ENCODE measurements around the gene ZBTB32. TPM values are rescaled to one million over a fixed set of nuclear protein-coding genes. Genes with fewer than 3 reads are reported as not detected.

Gene ZBTB32
- polyA plus RNA-seq, 4 donors, result 0.22 to 0.35 TPM; not detected in 2

- FAIRE-seq (no peak), DNase-seq (no peak)
- Histone ChIP-seq H3K27me3 (ENCODE audit: control insufficient read depth in 3 of 3, insufficient read depth in 3 of 3, low read length in 3 of 3) (no peaks in the 10 kb centered on the region), H3K36me3 (ENCODE audit: control insufficient read depth in 3 of 3, insufficient read depth in 2 of 3, low read depth in 1 of 3, low read length in 3 of 3) (peaks cover 48 to 99% (median 65%) of the 10 kb centered on the region in 3 donors), H3K4me3 (ENCODE audit: low read depth in 1 of 3, low read length in 3 of 3) (no peak overlapping the region), H3K4me1 (ENCODE audit: control insufficient read depth in 3 of 3, insufficient read depth in 2 of 3, low read depth in 1 of 3, low read length in 2 of 3) (no peaks in the 10 kb centered on the region), H3K9me3 (ENCODE audit: control insufficient read depth in 2 of 2, insufficient read depth in 1 of 2, low read depth in 1 of 2, low read length in 1 of 2) (no peaks in the 10 kb centered on the region), H3K27ac (ENCODE audit: low read depth in 1 of 3, low read length in 2 of 3) (no peak overlapping the region)
- 95 to 97% (median 96%) methylated on average over 24 to 25 of the region's 25 CpGs for WGBS, 3 donors
Measured at GRCh38 chr19:35727053-35727955, 22.9 kb downstream of the ZBTB32 start.

DNA sequence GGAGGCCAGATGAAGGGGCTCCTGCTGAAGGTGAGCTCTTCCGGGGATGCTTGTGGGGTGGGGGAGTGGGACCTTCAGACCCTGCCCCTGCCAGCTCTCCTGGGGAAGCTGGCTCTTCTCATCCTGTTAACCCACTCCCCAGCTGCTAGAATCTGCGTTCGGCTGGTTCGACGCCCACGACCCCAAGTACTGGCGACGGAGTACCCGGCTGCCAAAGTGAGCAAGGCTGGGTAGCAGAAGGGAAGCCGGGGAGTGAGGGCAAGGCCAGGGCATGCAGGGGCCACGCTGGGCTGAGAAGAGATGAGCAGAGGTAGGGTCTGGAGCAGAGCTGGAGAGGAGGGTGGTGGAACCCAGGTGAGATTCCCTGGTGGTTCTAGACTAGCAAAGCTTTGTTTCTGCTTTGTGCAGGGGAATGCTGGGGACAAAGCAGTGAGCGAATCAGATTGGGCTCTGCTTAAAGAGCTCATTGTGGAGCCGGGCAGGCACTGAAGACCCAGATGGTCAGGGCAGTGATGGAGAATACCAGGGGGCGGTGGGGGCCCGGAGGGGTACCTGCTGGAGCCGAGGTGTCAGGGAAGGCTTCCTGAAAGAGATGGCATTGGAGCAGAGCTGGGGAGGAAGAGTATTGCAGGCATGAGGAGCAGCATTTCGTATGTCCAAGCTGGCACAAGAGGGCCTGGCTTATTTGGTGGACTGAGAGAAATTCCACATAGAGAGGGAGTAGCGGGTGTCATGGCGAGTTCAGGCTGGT lies 23.8 kb downstream of the ZBTB32 start:
- no peaks in the 10 kb centered on the region for H3K27me3 ChIP-seq (ENCODE audit: control insufficient read depth in 3 of 3, insufficient read depth in 3 of 3, low read length in 3 of 3)
- WGBS, 3 donors, result 92 to 93% (median 92%) methylated on average over 19 of the region's 19 CpGs
- no peak overlapping the region for H3K27ac ChIP-seq (ENCODE audit: low read depth in 1 of 3, low read length in 2 of 3)
- FAIRE-seq (no peak), DNase-seq (no peak)
- H3K36me3 ChIP-seq (ENCODE audit: control insufficient read depth in 3 of 3, insufficient read depth in 2 of 3, low read depth in 1 of 3, low read length in 3 of 3), result peaks cover 51 to 98% (median 64%) of the 10 kb centered on the region in 3 donors
- no peaks in the 10 kb centered on the region for H3K9me3 ChIP-seq (ENCODE audit: control insufficient read depth in 2 of 2, insufficient read depth in 1 of 2, low read depth in 1 of 2, low read length in 1 of 2)
- no peaks in the 10 kb centered on the region for H3K4me1 ChIP-seq (ENCODE audit: control insufficient read depth in 3 of 3, insufficient read depth in 2 of 3, low read depth in 1 of 3, low read length in 2 of 3)
- no peak overlapping the region for H3K4me3 ChIP-seq (ENCODE audit: low read depth in 1 of 3, low read length in 3 of 3)

DNA sequence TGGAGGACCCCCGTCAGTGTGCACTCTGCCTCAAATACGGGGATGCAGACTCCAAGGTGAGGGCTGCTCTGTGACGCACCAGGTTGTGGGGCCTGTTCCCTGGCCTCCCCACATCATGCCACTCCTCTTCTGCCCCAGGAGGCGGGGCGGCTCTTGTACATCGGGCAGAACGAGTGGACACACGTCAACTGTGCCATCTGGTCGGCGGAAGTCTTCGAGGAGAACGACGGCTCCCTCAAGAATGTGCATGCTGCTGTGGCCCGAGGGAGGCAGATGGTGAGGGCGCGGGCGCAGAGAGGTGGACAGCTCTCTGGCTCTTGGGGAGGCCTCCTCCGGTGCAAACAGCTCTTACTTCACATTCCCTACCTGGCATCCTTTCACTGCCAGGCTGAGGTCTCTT lies 24.7 kb downstream of the ZBTB32 start:
- Histone ChIP-seq H3K27me3 (ENCODE audit: control insufficient read depth in 3 of 3, insufficient read depth in 3 of 3, low read length in 3 of 3) (no peaks in the 10 kb centered on the region), H3K4me3 (ENCODE audit: low read depth in 1 of 3, low read length in 3 of 3) (no peak overlapping the region), H3K36me3 (ENCODE audit: control insufficient read depth in 3 of 3, insufficient read depth in 2 of 3, low read depth in 1 of 3, low read length in 3 of 3) (peaks cover 46 to 98% (median 68%) of the 10 kb centered on the region in 3 donors), H3K27ac (ENCODE audit: low read depth in 1 of 3, low read length in 2 of 3) (no peak overlapping the region), H3K4me1 (ENCODE audit: control insufficient read depth in 3 of 3, insufficient read depth in 2 of 3, low read depth in 1 of 3, low read length in 2 of 3) (no peaks in the 10 kb centered on the region), H3K9me3 (ENCODE audit: control insufficient read depth in 2 of 2, insufficient read depth in 1 of 2, low read depth in 1 of 2, low read length in 1 of 2) (no peaks in the 10 kb centered on the region)
- 90 to 92% (median 91%) methylated on average over 18 of the region's 18 CpGs for WGBS, 3 donors
- FAIRE-seq, result no peak
- no peak for DNase-seq

DNA sequence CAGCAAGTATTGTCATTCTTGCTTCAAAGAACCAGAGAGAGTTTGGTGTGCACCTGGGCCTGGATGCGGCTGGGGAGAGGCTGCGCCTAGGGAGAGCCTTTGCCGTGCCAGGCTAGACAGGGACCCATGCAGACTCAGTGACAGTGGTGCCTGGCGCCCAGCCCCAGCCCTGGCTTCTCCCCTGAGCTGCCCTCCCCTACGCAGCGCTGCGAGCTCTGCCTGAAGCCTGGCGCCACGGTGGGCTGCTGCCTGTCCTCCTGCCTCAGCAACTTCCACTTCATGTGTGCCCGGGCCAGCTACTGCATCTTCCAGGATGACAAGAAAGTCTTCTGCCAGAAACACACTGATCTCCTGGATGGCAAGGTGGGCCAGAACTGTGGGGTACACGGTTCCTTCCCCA lies 25.4 kb downstream of the ZBTB32 start:
- 91 to 97% (median 96%) methylated on average over 11 of the region's 11 CpGs for WGBS, 3 donors
- FAIRE-seq, result no peak

DNA sequence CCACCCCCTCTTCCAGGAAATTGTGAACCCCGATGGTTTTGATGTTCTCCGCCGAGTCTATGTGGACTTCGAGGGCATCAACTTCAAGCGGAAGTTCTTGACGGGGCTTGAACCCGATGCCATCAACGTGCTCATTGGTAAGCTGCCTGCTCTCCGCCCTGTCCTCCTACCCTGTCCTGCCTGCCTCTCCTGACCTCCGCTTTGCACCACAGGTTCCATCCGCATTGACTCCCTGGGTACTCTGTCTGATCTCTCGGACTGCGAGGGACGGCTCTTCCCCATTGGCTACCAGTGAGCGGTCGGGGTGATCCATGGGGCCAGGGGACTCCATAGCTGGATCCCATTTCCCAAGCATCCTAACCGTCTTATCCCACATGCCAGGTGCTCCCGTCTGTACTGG lies 26.0 kb downstream of the ZBTB32 start:
- 95 to 96% (median 95%) methylated on average over 18 of the region's 18 CpGs for WGBS, 3 donors
- Histone ChIP-seq H3K27me3 (ENCODE audit: control insufficient read depth in 3 of 3, insufficient read depth in 3 of 3, low read length in 3 of 3) (no peaks in the 10 kb centered on the region), H3K4me1 (ENCODE audit: control insufficient read depth in 3 of 3, insufficient read depth in 2 of 3, low read depth in 1 of 3, low read length in 2 of 3) (no peaks in the 10 kb centered on the region), H3K27ac (ENCODE audit: low read depth in 1 of 3, low read length in 2 of 3) (no peak overlapping the region), H3K36me3 (ENCODE audit: control insufficient read depth in 3 of 3, insufficient read depth in 2 of 3, low read depth in 1 of 3, low read length in 3 of 3) (peaks cover 36 to 98% (median 62%) of the 10 kb centered on the region in 3 donors), H3K9me3 (ENCODE audit: control insufficient read depth in 2 of 2, insufficient read depth in 1 of 2, low read depth in 1 of 2, low read length in 1 of 2) (no peaks in the 10 kb centered on the region), H3K4me3 (ENCODE audit: low read depth in 1 of 3, low read length in 3 of 3) (no peak overlapping the region)
- DNase-seq, result no peak
- no peak for FAIRE-seq

More for the DNA sequence above, 25.4 kb downstream of the ZBTB32 start:
- peaks cover 42 to 98% (median 67%) of the 10 kb centered on the region in 3 donors for H3K36me3 ChIP-seq (ENCODE audit: control insufficient read depth in 3 of 3, insufficient read depth in 2 of 3, low read depth in 1 of 3, low read length in 3 of 3)
- H3K27ac ChIP-seq (ENCODE audit: low read depth in 1 of 3, low read length in 2 of 3), result no peak overlapping the region
- no peaks in the 10 kb centered on the region for H3K4me1 ChIP-seq (ENCODE audit: control insufficient read depth in 3 of 3, insufficient read depth in 2 of 3, low read depth in 1 of 3, low read length in 2 of 3)
- H3K4me3 ChIP-seq (ENCODE audit: low read depth in 1 of 3, low read length in 3 of 3), result no peak overlapping the region
- H3K27me3 ChIP-seq (ENCODE audit: control insufficient read depth in 3 of 3, insufficient read depth in 3 of 3, low read length in 3 of 3), result no peaks in the 10 kb centered on the region
- DNase-seq, result no peak
- no peaks in the 10 kb centered on the region for H3K9me3 ChIP-seq (ENCODE audit: control insufficient read depth in 2 of 2, insufficient read depth in 1 of 2, low read depth in 1 of 2, low read length in 1 of 2)

DNA sequence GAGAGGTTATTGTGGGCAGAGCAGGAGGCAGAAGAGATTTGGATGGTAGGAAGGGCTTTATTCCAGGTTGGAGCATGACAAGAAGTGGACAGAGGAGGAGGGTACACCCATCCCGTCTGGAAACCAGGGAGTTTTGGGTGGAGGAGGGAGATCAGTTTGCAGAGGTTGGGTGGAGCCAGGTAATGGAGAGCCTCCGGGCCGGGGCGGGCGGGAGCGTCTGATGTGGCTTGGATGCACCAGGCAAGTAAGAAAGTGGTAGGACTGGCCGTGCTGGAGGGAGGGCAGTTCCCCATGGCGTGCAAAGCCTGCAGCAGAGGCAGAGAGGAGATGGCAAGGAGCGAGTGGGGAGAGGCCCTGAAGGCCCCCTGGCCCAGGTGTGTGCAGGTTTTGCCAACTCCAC lies 27.0 kb downstream of the ZBTB32 start:
- no peak overlapping the region for H3K27ac ChIP-seq (ENCODE audit: low read depth in 1 of 3, low read length in 2 of 3)
- FAIRE-seq, result no peak
- no peak overlapping the region for H3K4me3 ChIP-seq (ENCODE audit: low read depth in 1 of 3, low read length in 3 of 3)
- WGBS, 3 donors, result 77 to 87% (median 84%) methylated on average over 8 to 9 of the region's 9 CpGs
- no peaks in the 10 kb centered on the region for H3K27me3 ChIP-seq (ENCODE audit: control insufficient read depth in 3 of 3, insufficient read depth in 3 of 3, low read length in 3 of 3)
- no peaks in the 10 kb centered on the region for H3K4me1 ChIP-seq (ENCODE audit: control insufficient read depth in 3 of 3, insufficient read depth in 2 of 3, low read depth in 1 of 3, low read length in 2 of 3)
- no peaks in the 10 kb centered on the region for H3K9me3 ChIP-seq (ENCODE audit: control insufficient read depth in 2 of 2, insufficient read depth in 1 of 2, low read depth in 1 of 2, low read length in 1 of 2)
- DNase-seq, result no peak
- peaks cover 31 to 96% (median 57%) of the 10 kb centered on the region in 3 donors for H3K36me3 ChIP-seq (ENCODE audit: control insufficient read depth in 3 of 3, insufficient read depth in 2 of 3, low read depth in 1 of 3, low read length in 3 of 3)

DNA sequence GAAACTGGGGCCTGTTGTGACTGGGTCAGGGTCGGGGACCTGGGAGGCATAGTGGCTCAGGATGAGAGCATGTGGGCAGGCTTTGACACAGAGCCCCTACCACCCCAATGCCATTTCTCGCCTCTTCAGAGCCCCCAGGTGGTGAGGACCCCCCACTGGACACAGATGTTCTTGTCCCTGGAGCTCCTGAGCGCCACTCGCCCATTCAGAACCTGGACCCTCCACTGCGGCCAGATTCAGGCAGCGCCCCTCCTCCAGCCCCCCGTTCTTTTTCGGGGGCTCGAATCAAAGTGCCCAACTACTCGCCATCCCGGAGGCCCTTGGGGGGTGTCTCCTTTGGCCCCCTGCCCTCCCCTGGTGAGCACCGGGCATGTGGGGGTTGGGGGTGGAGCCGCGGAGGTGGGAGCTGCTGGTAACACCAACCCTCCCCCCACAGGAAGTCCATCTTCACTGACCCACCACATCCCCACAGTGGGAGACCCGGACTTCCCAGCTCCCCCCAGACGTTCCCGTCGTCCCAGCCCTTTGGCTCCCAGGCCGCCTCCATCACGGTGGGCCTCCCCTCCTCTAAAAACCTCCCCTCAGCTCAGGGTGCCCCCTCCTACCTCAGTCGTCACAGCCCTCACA lies 27.5 kb downstream of the ZBTB32 start:
- DNase-seq, result no peak
- FAIRE-seq, result no peak
- H3K4me1 ChIP-seq (ENCODE audit: control insufficient read depth in 3 of 3, insufficient read depth in 2 of 3, low read depth in 1 of 3, low read length in 2 of 3), result no peaks in the 10 kb centered on the region
- 91 to 96% (median 93%) methylated on average over 20 to 21 of the region's 21 CpGs for WGBS, 3 donors
- no peaks in the 10 kb centered on the region for H3K27me3 ChIP-seq (ENCODE audit: control insufficient read depth in 3 of 3, insufficient read depth in 3 of 3, low read length in 3 of 3)
- no peak overlapping the region for H3K4me3 ChIP-seq (ENCODE audit: low read depth in 1 of 3, low read length in 3 of 3)
- no peak overlapping the region for H3K27ac ChIP-seq (ENCODE audit: low read depth in 1 of 3, low read length in 2 of 3)
- no peaks in the 10 kb centered on the region for H3K9me3 ChIP-seq (ENCODE audit: control insufficient read depth in 2 of 2, insufficient read depth in 1 of 2, low read depth in 1 of 2, low read length in 1 of 2)
- peaks cover 30 to 97% (median 57%) of the 10 kb centered on the region in 3 donors for H3K36me3 ChIP-seq (ENCODE audit: control insufficient read depth in 3 of 3, insufficient read depth in 2 of 3, low read depth in 1 of 3, low read length in 3 of 3)

DNA sequence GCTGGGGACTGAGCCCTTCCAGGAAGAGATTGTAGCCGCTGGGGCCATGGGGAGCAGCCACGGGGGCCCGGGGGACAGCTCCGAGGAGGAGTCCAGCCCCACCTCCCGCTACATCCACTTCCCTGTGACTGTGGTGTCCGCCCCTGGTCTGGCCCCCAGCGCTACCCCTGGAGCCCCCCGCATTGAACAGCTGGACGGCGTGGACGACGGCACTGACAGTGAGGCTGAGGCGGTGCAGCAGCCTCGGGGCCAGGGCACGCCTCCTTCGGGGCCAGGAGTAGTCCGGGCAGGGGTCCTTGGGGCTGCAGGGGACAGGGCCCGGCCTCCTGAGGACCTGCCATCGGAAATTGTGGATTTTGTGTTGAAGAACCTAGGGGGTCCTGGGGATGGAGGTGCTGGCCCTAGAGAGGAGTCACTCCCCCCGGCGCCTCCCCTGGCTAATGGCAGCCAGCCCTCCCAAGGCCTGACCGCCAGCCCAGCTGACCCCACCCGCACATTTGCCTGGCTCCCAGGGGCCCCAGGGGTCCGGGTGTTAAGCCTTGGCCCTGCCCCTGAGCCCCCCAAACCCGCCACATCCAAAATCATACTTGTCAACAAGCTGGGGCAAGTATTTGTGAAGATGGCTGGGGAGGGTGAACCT lies 28.3 kb downstream of the ZBTB32 start:
- DNase-seq, result no peak
- H3K36me3 ChIP-seq (ENCODE audit: control insufficient read depth in 3 of 3, insufficient read depth in 2 of 3, low read depth in 1 of 3, low read length in 3 of 3), result peaks cover 28 to 97% (median 50%) of the 10 kb centered on the region in 3 donors
- no peak overlapping the region for H3K27ac ChIP-seq (ENCODE audit: low read depth in 1 of 3, low read length in 2 of 3)
- H3K4me3 ChIP-seq (ENCODE audit: low read depth in 1 of 3, low read length in 3 of 3), result no peak overlapping the region
- no peaks in the 10 kb centered on the region for H3K9me3 ChIP-seq (ENCODE audit: control insufficient read depth in 2 of 2, insufficient read depth in 1 of 2, low read depth in 1 of 2, low read length in 1 of 2)
- H3K4me1 ChIP-seq (ENCODE audit: control insufficient read depth in 3 of 3, insufficient read depth in 2 of 3, low read depth in 1 of 3, low read length in 2 of 3), result no peaks in the 10 kb centered on the region
- no peak for FAIRE-seq
- 89% methylated on average over 23 to 25 of the region's 25 CpGs for WGBS, 3 donors
- H3K27me3 ChIP-seq (ENCODE audit: control insufficient read depth in 3 of 3, insufficient read depth in 3 of 3, low read length in 3 of 3), result no peaks in the 10 kb centered on the region

Measured in small intestine (tissue), 7 donors.